GM13977 (cell line): Measurements from ENCODE around the gene KIF24.
"Not testable (repeated sequence)": the region's sequence is repeated elsewhere in the genome, so short reads cannot be mapped to it uniquely, and the experiment has no call there.

Source experiments
- DNase-seq: peaks from one replicate; pipeline ENCODE4 v3.0.0; 2012; ENCODE audit warnings: low spot score
- in situ Hi-C: fragments of 300-500 bp; cut with MboI; formaldehyde crosslinking; loops from one replicate; pipeline ENCODE4 v1.12.0; 2022; ENCODE audit warnings: low sequenced_read_pairs, low pct_unique_long_range_greater_than_20kb, mixed read lengths, inconsistent platforms; ENCODE audit not compliant: unreplicated experiment
- TF ChIP-seq, protein P1 (sequence below): IDR thresholded peaks from 2 replicates; pipeline ENCODE4 v1.5.1; 2012; ENCODE audit warnings: mild to moderate bottlenecking, control low read depth; ENCODE audit not compliant: insufficient read depth; ENCODE audit errors: extremely low read depth, missing control alignments

KIF24 gene

DNA sequence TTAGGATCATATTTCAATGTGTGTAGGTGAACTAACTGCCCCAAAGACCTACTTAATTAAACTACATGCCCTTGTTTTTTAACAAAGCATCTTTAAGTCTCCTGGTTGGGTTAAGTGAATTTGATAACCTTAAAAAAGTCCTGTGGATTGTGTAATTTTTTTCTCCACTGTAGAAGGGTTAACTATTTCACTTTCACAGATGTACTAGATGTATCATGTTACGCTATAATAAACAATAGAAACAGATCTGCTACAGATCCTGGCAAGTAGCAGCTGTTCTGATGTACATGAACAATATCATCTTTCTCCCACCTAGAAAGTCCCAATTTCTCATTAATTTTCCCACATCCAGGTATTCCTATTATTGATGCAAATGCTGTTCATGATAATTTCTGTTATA lies 18.9 kb downstream of the KIF24 start:
- no peak for DNase-seq
- TF ChIP-seq, protein P1, sequence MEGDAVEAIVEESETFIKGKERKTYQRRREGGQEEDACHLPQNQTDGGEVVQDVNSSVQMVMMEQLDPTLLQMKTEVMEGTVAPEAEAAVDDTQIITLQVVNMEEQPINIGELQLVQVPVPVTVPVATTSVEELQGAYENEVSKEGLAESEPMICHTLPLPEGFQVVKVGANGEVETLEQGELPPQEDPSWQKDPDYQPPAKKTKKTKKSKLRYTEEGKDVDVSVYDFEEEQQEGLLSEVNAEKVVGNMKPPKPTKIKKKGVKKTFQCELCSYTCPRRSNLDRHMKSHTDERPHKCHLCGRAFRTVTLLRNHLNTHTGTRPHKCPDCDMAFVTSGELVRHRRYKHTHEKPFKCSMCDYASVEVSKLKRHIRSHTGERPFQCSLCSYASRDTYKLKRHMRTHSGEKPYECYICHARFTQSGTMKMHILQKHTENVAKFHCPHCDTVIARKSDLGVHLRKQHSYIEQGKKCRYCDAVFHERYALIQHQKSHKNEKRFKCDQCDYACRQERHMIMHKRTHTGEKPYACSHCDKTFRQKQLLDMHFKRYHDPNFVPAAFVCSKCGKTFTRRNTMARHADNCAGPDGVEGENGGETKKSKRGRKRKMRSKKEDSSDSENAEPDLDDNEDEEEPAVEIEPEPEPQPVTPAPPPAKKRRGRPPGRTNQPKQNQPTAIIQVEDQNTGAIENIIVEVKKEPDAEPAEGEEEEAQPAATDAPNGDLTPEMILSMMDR, result no peak
- in situ Hi-C loops, result no loop called here

GRCh38 chr9:34308316-34308715 lies 20.8 kb downstream of the KIF24 start:
- in situ Hi-C loops, DNase-seq: not testable (repeated sequence)

DNA sequence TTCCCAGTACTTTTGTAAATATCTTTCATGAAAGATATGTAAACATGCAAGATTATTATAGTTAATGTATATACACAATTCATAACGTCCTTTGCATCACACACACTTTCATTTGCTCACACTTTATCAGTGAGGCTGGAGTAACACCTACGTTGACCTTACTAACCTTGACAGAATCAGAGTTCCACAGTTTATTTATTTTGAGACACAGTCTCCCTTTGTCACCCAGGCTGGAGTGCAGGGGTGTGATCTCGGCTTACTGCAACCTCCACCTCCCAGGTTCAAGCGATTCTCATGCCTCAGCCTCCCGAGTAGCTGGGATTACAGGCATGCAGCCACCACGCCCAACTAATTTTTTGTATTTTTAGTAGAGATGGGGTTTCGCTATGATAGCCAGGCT lies 28.0 kb downstream of the KIF24 start:
- in situ Hi-C loops, DNase-seq: not testable (repeated sequence)

DNA sequence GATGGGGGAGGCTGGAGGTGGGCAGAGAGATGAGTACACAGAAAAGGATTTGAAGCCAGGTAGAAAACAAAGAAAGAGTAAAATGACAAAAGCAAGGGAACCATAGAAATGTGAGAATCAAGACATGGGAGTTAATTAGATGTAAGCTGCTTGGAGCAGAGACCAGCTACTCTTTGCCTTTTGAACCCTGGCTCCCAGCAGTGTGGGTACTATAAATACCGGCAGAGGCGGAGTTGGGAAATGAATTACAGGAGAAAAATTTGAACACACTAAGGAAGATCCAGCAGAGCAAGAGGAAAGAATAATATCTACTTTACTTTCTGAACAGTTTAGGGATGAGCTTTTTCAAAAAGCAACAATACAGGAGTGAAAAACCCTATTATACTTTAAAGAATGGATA lies 36.5 kb downstream of the KIF24 start:
- TF ChIP-seq, protein P1, result no peak
- no peak for DNase-seq
- in situ Hi-C loops, result no loop called here

DNA sequence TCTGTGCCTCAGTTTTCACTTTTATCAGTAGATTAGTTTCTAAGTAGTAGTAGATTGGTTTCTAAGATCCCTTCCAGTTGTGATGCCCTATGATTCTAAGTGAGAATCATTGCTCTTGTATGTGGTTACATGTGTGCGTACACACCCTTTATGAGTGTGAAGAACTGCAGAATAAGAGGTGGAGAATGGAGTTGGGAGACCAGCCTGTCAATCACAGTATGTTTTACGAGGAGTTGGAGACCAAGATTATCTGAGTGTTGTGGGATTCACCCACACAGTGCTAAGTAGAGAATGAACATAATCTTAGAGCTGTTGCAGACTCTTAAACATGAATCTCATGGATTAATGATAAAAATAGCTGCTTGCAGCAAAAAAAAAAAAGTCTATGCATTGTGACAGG lies 37.6 kb downstream of the KIF24 start:
- TF ChIP-seq, protein P1, result no peak
- no peak for DNase-seq
- in situ Hi-C loops, result no loop called here

GRCh38 chr9:34291023-34291422 lies 38.0 kb downstream of the KIF24 start:
- in situ Hi-C loops, result no loop called here
- TF ChIP-seq, protein P1, result no peak
- no peak for DNase-seq

DNA sequence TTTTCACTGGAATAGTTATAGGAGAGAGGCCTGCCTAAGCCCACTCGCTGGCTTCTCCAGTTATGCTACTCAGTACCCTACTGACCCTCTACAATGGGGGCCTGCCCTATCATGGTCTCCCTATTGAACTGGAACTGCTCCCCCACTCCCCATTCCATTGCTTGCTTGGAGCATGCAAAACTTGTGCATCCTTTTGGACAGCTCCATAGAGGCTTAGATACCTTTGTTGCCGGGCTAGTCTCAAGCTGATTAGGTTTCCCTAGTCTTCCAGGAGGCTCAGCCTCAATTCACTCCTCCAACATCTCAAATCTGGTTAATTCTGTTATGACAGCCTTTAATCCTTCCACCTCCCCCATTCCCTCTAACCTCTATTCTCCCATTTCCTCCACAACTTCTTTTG lies 39.9 kb downstream of the KIF24 start:
- TF ChIP-seq, protein P1, result no peak
- DNase-seq, result no peak
- in situ Hi-C loops, result no loop called here

GRCh38 chr9:34282096-34282495 lies 47.0 kb downstream of the KIF24 start:
- in situ Hi-C loops, result no loop called here
- TF ChIP-seq, protein P1, result no peak
- DNase-seq, result no peak
